ENCODE results near the gene SHROOM3.
A peak's percentile ranks its signal among the peaks of the same experiment; 100 is the strongest.
"Not testable (repeated sequence)": the region's sequence is repeated elsewhere in the genome, so short reads cannot be mapped to it uniquely, and the experiment has no call there.

Gene SHROOM3

GRCh38 chr4:76585272-76585671 lies 150.2 kb downstream of the SHROOM3 start:
- intact Hi-C loops (cut with DNase I): no loop called here
- no peak for DNase-seq

DNA sequence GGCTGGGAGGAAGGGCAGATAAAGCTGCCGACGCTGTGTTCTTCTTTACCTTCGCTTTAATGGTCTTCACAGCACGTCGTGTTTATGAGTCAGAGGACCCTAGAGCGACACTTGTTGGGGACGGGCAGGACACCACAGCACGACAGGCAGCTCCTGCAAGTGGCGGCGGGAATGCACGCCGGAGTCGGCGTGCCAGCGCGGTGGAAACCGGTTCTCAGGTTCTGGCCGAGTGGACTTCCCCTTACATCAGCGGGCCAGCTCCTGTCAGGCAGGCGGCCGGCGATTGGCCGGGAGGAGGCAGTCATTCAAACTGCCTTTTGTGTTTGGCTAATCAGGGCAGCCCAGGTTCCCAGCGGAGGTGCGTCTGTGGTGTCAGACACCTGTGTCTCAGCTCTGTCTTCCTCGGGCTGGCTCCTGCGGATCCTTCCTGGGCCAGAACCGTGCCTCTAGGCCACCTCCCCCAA lies 150.9 kb downstream of the SHROOM3 start:
- intact Hi-C loops (cut with DNase I): no loop called here
- peak; percentile 20 to 94 (median 68) for DNase-seq

GRCh38 chr4:76588274-76588673 lies 153.2 kb downstream of the SHROOM3 start:
- DNase-seq: no peak
- intact Hi-C loops (cut with DNase I): no loop called here

DNA sequence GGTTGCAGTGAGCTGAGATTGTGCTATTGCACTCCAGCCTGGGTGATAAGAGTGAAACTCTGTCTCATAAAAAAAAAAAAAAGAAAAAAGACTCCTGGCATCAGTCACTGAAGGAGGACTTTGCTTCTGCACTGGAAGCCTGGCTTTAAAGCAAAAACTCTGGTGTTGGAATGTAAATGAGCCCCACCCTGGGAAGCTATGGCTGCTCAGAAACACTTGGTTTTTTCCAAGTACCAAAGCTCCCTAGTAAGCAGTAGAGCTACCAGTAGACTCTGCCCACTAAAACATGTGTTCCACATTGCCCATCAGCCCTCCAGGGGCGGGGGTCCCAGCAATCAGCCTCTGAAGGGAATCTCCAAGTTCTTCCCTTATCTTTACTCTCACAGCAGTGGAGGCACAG lies 154.4 kb downstream of the SHROOM3 start:
- no peak for DNase-seq
- intact Hi-C loops (cut with DNase I): no loop called here

DNA sequence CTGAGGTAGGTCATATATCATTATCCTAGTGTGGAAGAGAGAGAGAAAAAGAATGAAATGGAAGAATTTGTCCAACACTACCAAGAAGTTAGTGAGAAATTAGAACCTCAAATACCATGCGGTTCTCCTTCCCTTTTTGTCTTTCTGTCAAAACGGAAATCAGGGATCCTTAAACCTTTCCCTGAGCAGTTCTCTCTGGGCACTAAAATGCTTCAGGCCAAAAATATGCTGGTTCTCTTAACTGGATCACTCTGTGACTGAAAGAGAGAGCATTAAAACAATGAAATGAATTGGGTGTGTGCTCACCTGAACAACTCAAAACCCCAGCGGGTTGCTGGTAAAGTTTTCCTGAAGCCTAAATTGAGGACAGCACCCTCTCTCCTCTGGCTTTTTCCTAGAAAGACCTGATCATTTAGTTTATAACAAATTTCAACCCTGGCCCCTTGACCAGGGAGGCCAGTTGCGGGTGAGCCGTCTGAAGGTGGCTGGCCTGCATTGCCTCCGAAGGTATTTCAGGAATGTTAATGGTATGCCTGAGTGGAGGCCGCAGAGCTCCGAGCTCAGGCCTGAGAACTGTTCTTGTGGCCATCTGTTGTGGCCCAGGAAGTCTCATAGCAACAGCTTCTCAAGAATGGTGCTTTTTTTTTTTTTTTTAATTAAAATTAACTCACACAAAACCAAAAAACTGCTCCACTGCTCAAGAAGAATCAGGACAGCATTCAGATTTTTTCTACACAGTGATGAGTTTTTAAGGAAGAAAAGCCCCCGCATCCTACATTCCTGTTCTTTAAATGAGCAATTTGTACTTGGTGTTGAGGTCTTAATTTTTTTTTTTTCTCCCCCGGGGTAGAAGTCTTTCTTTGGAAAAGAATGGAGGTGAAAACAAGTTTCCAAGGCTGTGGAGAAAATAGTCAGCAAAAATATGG lies 155.1 kb downstream of the SHROOM3 start:
- DNase-seq: no peak
- intact Hi-C loops (cut with DNase I): no loop called here

- intact Hi-C loops (cut with DNase I): no loop called here
- no peak for DNase-seq
Observed at GRCh38 chr4:76590798-76591281, 155.8 kb downstream of the SHROOM3 start.

DNA sequence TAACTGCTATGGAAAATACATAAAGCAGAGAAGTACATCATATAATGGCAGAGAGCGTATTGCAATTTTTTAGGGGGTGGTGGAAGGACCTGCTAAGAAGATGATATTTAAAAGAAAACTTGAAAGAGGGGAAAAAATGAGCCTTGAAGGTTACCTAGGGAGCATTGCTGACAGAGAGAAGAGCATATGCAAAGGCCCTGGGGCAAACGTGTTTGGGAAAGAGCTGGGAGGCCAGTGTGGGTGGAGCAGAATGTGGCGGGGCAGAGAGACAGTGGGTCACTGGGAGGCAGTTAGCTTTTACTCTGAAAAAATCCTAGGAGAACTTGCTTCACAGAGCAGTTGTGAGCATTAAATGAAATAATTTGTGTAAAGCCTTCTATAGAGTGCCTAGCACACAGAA lies 157.0 kb downstream of the SHROOM3 start:
- DNase-seq: no peak
- intact Hi-C loops (cut with DNase I): no loop called here

DNA sequence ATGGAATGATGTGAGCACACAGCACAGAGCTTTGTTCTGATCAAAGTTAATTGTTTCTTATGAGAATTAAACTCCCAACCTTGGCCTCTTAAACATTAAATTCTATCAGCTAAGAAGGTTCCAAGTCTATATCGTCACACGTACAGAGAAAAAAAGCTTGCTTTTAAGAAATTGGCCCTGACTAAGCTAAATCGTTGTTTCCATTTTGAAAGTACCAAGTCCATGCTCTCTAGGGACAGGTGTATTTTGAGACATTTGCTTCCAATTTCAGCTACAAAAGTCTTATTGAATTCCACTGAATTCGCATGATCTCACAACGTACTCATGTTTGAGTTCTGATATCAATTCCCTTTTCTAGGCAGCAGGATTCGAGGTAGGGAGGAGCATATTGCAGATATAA lies 157.4 kb downstream of the SHROOM3 start:
- intact Hi-C loops (cut with DNase I): no loop called here
- no peak for DNase-seq

DNA sequence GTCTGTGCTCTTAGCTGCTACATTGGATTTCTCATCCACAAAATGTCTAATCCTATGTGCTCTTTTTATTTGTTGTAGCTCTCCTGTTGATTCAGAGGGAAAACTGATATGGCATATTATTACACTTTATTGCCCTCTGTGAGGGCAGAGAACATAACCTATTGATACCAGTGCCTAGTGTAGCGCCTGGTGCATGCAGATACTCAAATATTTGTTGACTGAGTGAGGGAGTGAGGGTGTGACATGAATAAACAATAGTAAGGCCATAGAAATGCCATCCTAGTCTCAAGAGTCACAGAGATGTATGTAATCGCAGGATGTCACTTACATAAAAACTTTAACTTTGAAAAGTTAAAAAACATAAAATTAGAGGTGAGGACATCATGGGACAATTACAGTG lies 159.1 kb downstream of the SHROOM3 start:
- intact Hi-C loops (cut with DNase I): no loop called here
- no peak for DNase-seq

GRCh38 chr4:76595435-76595834 lies 160.4 kb downstream of the SHROOM3 start:
- DNase-seq: no peak
- intact Hi-C loops (cut with DNase I): no loop called here

GRCh38 chr4:76596713-76597112 lies 161.7 kb downstream of the SHROOM3 start:
- DNase-seq: no peak
- intact Hi-C loops (cut with DNase I): no loop called here

GRCh38 chr4:76597423-76597979 lies 162.5 kb downstream of the SHROOM3 start:
- no peak for DNase-seq
- intact Hi-C loops (cut with DNase I): no loop called here

- DNase-seq: no peak
- intact Hi-C loops (cut with DNase I): no loop called here
Observed at GRCh38 chr4:76600447-76600846, 165.4 kb downstream of the SHROOM3 start.

DNA sequence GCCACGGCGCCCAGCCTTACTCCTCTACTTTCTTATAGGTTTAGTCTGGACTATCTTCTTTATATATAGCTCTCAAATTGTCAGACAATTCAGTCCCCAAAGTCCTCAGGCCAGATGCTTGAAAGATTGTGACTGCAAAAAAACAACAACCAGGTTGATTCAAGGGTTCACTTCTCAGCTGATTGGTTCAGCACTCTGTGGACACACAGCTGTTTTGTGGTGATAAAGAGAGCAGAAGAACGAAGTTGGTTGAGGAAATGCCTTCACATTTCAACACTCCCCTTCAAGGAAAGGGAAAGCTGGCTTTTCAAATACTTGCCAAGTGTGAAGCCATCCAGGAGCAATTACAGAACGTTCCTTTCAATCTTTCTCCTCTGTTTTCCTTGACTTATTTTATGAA lies 166.8 kb downstream of the SHROOM3 start:
- intact Hi-C loops (cut with DNase I): no loop called here
- no peak for DNase-seq

DNA sequence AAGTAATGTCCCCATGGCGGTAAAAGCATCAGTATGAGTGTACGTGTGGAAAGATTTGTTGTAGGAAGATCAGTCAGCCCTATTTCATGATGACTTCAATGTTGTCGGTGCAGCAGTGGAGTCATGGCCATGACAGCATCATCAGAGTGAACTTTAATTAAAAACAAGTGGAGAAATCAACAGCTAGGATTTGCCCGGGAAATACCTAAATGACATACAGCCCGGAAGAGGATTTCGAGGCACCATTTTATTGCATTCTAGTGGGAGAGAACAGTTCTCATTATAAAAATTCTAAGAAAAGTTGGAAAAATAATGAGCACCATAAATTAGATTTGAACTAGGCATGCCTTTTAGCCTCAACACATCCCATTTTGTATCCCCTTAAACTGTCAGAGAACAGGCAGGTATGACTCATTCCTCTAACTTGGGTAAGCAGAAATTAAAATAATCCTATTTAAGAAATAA lies 170.1 kb downstream of the SHROOM3 start:
- DNase-seq: no peak
- intact Hi-C loops (cut with DNase I): no loop called here

DNA sequence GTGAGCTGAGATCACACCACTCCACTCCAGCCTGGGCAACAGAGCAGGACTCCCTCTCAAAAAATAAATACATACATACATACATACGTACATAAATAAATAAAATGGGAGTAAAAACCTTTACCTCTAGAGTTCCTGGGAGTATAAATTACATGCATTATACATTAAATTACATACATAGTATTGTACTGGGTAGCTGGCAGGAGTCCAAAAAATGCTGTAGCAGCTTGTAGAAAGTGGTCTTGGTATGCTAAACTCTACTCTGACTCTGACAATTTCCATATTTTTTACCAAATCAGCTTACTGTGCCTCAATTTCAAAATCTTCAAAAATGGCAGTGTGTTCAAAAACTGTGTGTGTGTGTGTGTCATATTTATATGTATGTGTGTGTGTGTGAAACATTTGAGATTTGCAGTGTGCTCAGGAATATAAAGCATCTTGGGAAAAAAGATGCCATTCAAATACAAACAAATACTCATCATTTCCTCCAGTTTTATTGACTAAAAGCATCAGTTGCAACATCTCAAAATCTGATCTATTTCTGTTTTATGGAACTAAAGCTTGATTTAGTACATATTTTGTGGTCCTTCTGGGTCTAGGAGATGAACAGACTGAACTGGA lies 171.7 kb downstream of the SHROOM3 start:
- DNase-seq: no peak

DNA sequence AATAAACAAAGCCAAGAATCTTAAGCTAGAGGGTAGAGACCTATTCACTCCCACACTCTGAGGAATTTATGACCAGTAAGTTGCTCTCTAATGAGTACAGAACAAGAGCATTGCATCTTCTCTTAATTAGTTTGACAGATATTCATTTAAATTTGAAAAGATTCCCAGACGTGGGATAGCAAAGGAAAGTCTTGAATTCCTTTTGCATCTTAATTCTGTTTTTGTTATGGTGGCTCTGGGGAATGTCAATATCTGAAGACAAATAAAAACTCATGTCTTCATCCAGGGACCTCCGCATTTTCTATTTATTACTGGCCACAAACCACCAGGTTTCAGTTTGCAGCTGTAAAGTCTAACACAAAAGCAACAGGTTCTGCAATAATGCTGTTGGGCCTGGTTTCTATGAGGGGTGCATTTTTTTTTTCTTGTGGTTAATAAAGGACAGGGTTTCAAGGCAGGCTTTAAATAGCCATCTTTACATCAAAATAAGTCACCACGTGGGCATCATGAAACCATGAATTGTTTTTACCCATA lies 172.3 kb downstream of the SHROOM3 start:
- no peak for DNase-seq
- intact Hi-C loops (cut with DNase I): no loop called here

More for the DNA sequence above, 171.7 kb downstream of the SHROOM3 start:
- intact Hi-C loops (cut with DNase I): no loop called here

DNA sequence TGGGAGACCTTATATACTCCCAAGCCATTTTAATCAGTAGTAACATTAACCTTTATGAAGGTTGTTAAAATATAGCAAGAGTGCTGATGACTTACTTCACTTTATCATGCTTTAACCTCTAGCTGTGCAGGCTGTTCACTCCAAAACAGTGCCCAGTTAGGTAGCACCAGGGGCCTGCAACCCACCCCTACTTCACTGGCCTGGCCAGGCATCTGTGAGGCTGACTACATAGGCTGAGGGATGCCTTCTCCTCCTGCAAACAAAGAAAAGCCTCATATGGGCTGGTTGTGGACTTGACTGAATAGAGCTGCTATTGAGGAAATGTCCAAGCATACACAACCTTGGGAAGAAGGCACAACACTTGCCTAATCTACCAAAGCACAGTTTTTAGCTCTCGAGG lies 172.8 kb downstream of the SHROOM3 start:
- intact Hi-C loops (cut with DNase I): no loop called here
- no peak for DNase-seq

GRCh38 chr4:76608549-76608948 lies 173.5 kb downstream of the SHROOM3 start:
- intact Hi-C loops (cut with DNase I); DNase-seq: not testable (repeated sequence)

DNA sequence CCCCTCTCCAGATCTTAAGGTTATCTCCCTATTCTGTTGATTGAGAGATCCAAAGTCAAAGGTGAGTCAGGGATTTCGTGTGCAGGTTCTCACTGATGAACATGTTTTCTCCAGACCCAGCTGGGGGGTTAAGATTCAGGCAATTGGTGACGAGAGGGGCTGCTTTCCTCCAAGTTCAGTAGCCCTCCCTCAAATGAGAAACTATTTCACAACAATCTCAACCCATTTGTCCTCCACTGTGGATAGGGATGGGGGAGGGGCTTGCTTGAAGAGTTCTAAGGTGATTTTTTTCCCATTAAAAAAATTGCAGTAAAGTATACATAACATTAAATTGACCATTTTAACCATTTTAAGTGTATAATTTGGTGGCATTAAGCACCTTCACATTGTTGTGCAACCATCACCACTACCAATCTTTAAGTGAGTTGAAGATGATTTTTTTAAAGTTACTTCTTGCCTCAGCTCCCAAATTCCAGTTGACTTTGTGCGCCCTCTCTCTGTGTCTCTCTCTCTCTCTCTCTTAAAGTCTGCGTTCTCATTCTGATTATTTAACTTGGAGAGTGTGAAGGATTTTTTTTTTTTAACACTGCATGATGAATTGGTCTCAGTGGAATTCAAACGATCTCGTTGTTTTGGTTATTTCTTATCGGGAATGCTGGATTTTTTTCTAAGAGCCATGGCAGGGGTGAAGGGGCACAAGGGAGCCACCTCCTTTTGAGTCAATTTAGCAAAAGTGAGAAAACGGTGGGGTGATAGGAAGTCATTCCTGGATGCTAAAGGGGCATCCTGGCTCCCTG lies 175.9 kb downstream of the SHROOM3 start:
- intact Hi-C loops (cut with DNase I): no loop called here
- DNase-seq: no peak
